Kidney (tissue), 14 donors: Measurements from ENCODE around the gene FBXL20. TPM values are rescaled to one million over a fixed set of nuclear protein-coding genes. Genes with fewer than 3 reads are reported as not detected.

ENCODE experiments used
- DNase-seq, 5 donors: peaks; one replicate each; pipeline ENCODE4 v3.0.0-alpha.2; 2013 to 2020
- FAIRE-seq: peaks from 2 replicates; lab custom pipeline; 2012; peaks lifted over from hg19 to GRCh38; lab: Jason Lieb, UNC
- H3K27ac ChIP-seq, 2 donors: one replicate each; pipeline ENCODE4 v1.7.0; 2013; ENCODE audit warnings: low read depth in 2 of 2, low read length in 2 of 2, inconsistent platforms in 1 of 2
- H3K27me3 ChIP-seq: one replicate; pipeline ENCODE4 v1.7.1; 2013; ENCODE audit warnings: low read length, inconsistent platforms; ENCODE audit not compliant: control insufficient read depth, insufficient read depth
- H3K36me3 ChIP-seq, 3 donors: one replicate each; pipeline versions ENCODE4 v1.7.0 to v1.7.1; 2013; ENCODE audit warnings: low read length in 3 of 3, control low read depth in 1 of 3, inconsistent platforms in 1 of 3; ENCODE audit not compliant: insufficient read depth in 3 of 3, control insufficient read depth in 2 of 3
- H3K4me1 ChIP-seq, 3 donors: one replicate each; pipeline versions ENCODE4 v1.7.0 to v1.7.1; 2013; ENCODE audit warnings: low read length in 3 of 3, inconsistent platforms in 1 of 3, low read depth in 1 of 3; ENCODE audit not compliant: control insufficient read depth in 2 of 3, insufficient read depth in 2 of 3
- H3K4me3 ChIP-seq, 3 donors: one replicate each; pipeline versions ENCODE4 v1.7.0 to v1.8.1; 2013; ENCODE audit warnings: low read length in 3 of 3, control low read depth in 1 of 3, inconsistent platforms in 1 of 3
- H3K9ac ChIP-seq, 3 donors: one replicate each; pipeline versions ENCODE4 v1.7.0 to v1.7.1; 2013; ENCODE audit warnings: low read length in 3 of 3, control low read depth in 1 of 3, inconsistent platforms in 1 of 3
- H3K9me3 ChIP-seq, 3 donors: one replicate each; pipeline versions ENCODE4 v1.7.0 to v1.7.1; 2013; ENCODE audit warnings: low read length in 3 of 3, control low read depth in 1 of 3, inconsistent platforms in 1 of 3; ENCODE audit not compliant: control insufficient read depth in 2 of 3, insufficient read depth in 1 of 3
- CTCF ChIP-seq: IDR thresholded peaks from 3 replicates; pipeline ENCODE4 v1.5.1; 2012; ENCODE audit warnings: mild to moderate bottlenecking, moderate library complexity, borderline replicate concordance; ENCODE audit not compliant: insufficient read depth; ENCODE audit errors: extremely low read depth
- intact Hi-C: fragments of 100-400 bp; cut with DNase I; formaldehyde crosslinking; loops from one replicate; pipeline ENCODE4 v1.11.1; 2022
- polyA plus RNA-seq: library from polyadenylated mRNA; stranded (reverse); fragments of 350-450 nt; fragmentation: Illumina TruSeq; extraction: RNeasy Lipid Tissue Mini Kit (QIAGEN cat#74804); gene quantifications from one replicate; pipeline ENCODE4 v1.2.3, GENCODE V29; 2014; ENCODE audit warnings: low read depth, low replicate concordance; ENCODE audit not compliant: insufficient read depth
- total RNA-seq: library from RNA; stranded (reverse); fragmentation: NEBNext Ultra II Directional; extraction: Animal tissue kit (Norgen Biotek cat#: 25700); gene quantifications from one replicate; pipeline ENCODE4 v1.2.1, GENCODE V29; 2021
- donor health status: control.
- donor health status: control.
- donor health status: control.
- donor health status: control.
- donor health status: control.
- donor health status: DM: yes; HTN: yes; CAD: no.
- donor health status: Normal renal cell carcinoma (clear cell type).

Gene FBXL20
- total and polyA plus RNA-seq, 2 donors from 2014 or later = 3.2 to 16.1 TPM

GRCh38 chr17:39208136-39208535 lies 193.3 kb downstream of the FBXL20 start:
- Histone ChIP-seq H3K9ac (no peak overlapping the region), H3K4me3 (no peak overlapping the region), H3K27ac (no peak overlapping the region), H3K9me3 (no peaks in the 10 kb centered on the region), H3K4me1 (peaks cover 0 to 15% (median 0%) of the 10 kb centered on the region in 3 donors), H3K36me3 (peaks cover 7 to 22% (median 17%) of the 10 kb centered on the region in 3 donors), H3K27me3 (no peaks in the 10 kb centered on the region)
- TF ChIP-seq CTCF = no peak
- DNase-seq = no peak
- FAIRE-seq = no peak
- intact Hi-C loops = no loop called here

GRCh38 chr17:39205112-39205526 lies 196.3 kb downstream of the FBXL20 start:
- intact Hi-C loops = no loop called here

GRCh38 chr17:39204245-39204644 lies 197.2 kb downstream of the FBXL20 start:
- TF ChIP-seq CTCF = no peak
- Histone ChIP-seq H3K9ac (no peak overlapping the region), H3K27ac (no peak overlapping the region), H3K9me3 (no peaks in the 10 kb centered on the region), H3K36me3 (peaks cover 18 to 37% (median 32%) of the 10 kb centered on the region in 3 donors), H3K4me3 (no peak overlapping the region), H3K27me3 (no peaks in the 10 kb centered on the region), H3K4me1 (peaks cover 3 to 19% (median 9%) of the 10 kb centered on the region in 3 donors)
- intact Hi-C loops = no loop called here
- FAIRE-seq (no peak), DNase-seq (no peak)

More at GRCh38 chr17:39205112-39205526, 196.3 kb downstream of the FBXL20 start:
- H3K36me3 ChIP-seq = peaks cover 18 to 37% (median 32%) of the 10 kb centered on the region in 3 donors
- no peak overlapping the region for H3K9ac ChIP-seq
- no peaks in the 10 kb centered on the region for H3K9me3 ChIP-seq
- no peaks in the 10 kb centered on the region for H3K27me3 ChIP-seq
- no peak overlapping the region for H3K27ac ChIP-seq
- DNase-seq (no peak), FAIRE-seq (no peak)
- H3K4me3 ChIP-seq = no peak overlapping the region
- no peak for TF ChIP-seq CTCF
- peaks cover 3 to 28% (median 9%) of the 10 kb centered on the region in 3 donors for H3K4me1 ChIP-seq

Other genes with a start within 250 kb of the FBXL20 start
- gene PLXDC1, start 250.0 kb downstream of the FBXL20 start, total RNA-seq = 11.1 TPM
- 4.5 TPM for gene PLXDC1, start 250.0 kb downstream of the FBXL20 start, polyA plus RNA-seq
- not detected for gene ARL5C, start 235.5 kb downstream of the FBXL20 start, total RNA-seq
- gene ARL5C, start 235.5 kb downstream of the FBXL20 start, polyA plus RNA-seq = not detected
- gene CACNB1, start 204.0 kb downstream of the FBXL20 start, total RNA-seq = 9.9 TPM
- 1.4 TPM for gene CACNB1, start 204.0 kb downstream of the FBXL20 start, polyA plus RNA-seq
- gene RPL19, start 201.3 kb downstream of the FBXL20 start, total RNA-seq = 1,460 TPM
- 2,512 TPM for gene RPL19, start 201.3 kb downstream of the FBXL20 start, polyA plus RNA-seq
- 15.3 TPM for gene STAC2, start 175.7 kb downstream of the FBXL20 start, total RNA-seq
- gene STAC2, start 175.7 kb downstream of the FBXL20 start, polyA plus RNA-seq = 18.9 TPM
- gene MED1, start 49.6 kb upstream of the FBXL20 start, total RNA-seq = 34.6 TPM
- 7.1 TPM for gene MED1, start 49.6 kb upstream of the FBXL20 start, polyA plus RNA-seq
- gene CDK12, start 59.9 kb upstream of the FBXL20 start, total RNA-seq = 55.3 TPM
- gene CDK12, start 59.9 kb upstream of the FBXL20 start, polyA plus RNA-seq = 5.6 TPM
- gene NEUROD2, start 206.3 kb upstream of the FBXL20 start, total RNA-seq = not detected
- gene NEUROD2, start 206.3 kb upstream of the FBXL20 start, polyA plus RNA-seq = not detected
- gene PPP1R1B, start 225.3 kb upstream of the FBXL20 start, total RNA-seq = 31.1 TPM
- gene PPP1R1B, start 225.3 kb upstream of the FBXL20 start, polyA plus RNA-seq = 22.9 TPM
- gene STARD3, start 235.5 kb upstream of the FBXL20 start, total RNA-seq = 47.6 TPM
- 32.1 TPM for gene STARD3, start 235.5 kb upstream of the FBXL20 start, polyA plus RNA-seq